PC-3 (cell line): Measurements from ENCODE around the gene R3HDM4. TPM values are rescaled to one million over a fixed set of nuclear protein-coding genes. Genes with fewer than 3 reads are reported as not detected.
A peak's percentile ranks its signal among the peaks of the same experiment; 100 is the strongest.

Experiments
- ATAC-seq: fragments of 200-7000 bp; cut with Tn5 transposase; 2 replicates; pipeline ENCODE4 v1.9.1; 2020; ENCODE audit warnings: mild to moderate bottlenecking, moderate library complexity
- BruUV-seq: library from RNA; stranded (reverse); fragments of 400-500 nt; replicated peaks from 2 replicates; lab custom pipeline; 2021; lab: Mats Ljungman, UMichigan
- CTCF ChIA-PET: fragments of 300-600 bp; sonication (Branson Sonifier 250); formaldehyde crosslinking; loops from one replicate; lab custom pipeline; 2022; ENCODE audit warnings: antibody characterized with exemption; lab: Charles Lee
- POLR2A ChIA-PET: fragments of 300-600 bp; sonication (Branson Sonifier 250); formaldehyde crosslinking; loops from one replicate; lab custom pipeline; 2022; ENCODE audit warnings: antibody characterized with exemption; ENCODE audit not compliant: unreplicated experiment; lab: Charles Lee
- DNase-seq: peaks from one replicate; pipeline ENCODE4 v3.0.0-alpha.2; 2015
- H2AFZ ChIP-seq: fragments of 300-600 bp; sonication (generic); 2 replicates; pipeline ENCODE4 v1.6.0; 2016; ENCODE audit warnings: antibody characterized with exemption, low read length
- H3F3A ChIP-seq: fragments of 300-600 bp; sonication (generic); one replicate; pipeline ENCODE4 v1.6.0; 2017; ENCODE audit warnings: antibody characterized with exemption, low read length, control low read depth, mild to moderate bottlenecking; ENCODE audit not compliant: unreplicated experiment
- H3K27ac ChIP-seq: fragments of 300-600 bp; sonication (generic); 2 replicates; pipeline ENCODE4 v1.5.1; 2016; ENCODE audit warnings: mild to moderate bottlenecking, low read length
- H3K27me3 ChIP-seq: fragments of 300-600 bp; sonication (generic); 2 replicates; pipeline ENCODE4 v1.6.1; 2016; ENCODE audit warnings: low read length, mixed read lengths
- H3K36me3 ChIP-seq: fragments of 300-600 bp; sonication (generic); 2 replicates; pipeline ENCODE4 v1.6.1; 2016; ENCODE audit warnings: low read depth, mixed run types, low read length, mixed read lengths
- H3K4me1 ChIP-seq: fragments of 300-600 bp; sonication (generic); 2 replicates; pipeline ENCODE4 v1.5.1; 2016; ENCODE audit warnings: low read length; ENCODE audit not compliant: insufficient read depth
- H3K4me2 ChIP-seq: fragments of 300-600 bp; sonication (generic); 2 replicates; pipeline ENCODE4 v1.6.0; 2016; ENCODE audit warnings: low read length
- H3K4me3 ChIP-seq: fragments of 300-600 bp; sonication (generic); 2 replicates; pipeline ENCODE4 v1.5.1; 2016; ENCODE audit warnings: mild to moderate bottlenecking, low read length, mixed read lengths
- H3K79me2 ChIP-seq: fragments of 300-600 bp; sonication (generic); 2 replicates; pipeline ENCODE4 v1.6.1; 2017; ENCODE audit warnings: low read length, mixed read lengths
- H3K9ac ChIP-seq: fragments of 300-600 bp; sonication (generic); 2 replicates; pipeline ENCODE4 v1.6.0; 2016; ENCODE audit warnings: mild to moderate bottlenecking, low read length
- H3K9me2 ChIP-seq: fragments of 300-600 bp; sonication (generic); replicated peaks from 2 replicates; pipeline ENCODE4 v1.6.1; 2016; ENCODE audit warnings: mixed run types, low read length, mixed read lengths
- H3K9me3 ChIP-seq: fragments of 300-600 bp; sonication (generic); 2 replicates; pipeline ENCODE4 v1.6.1; 2016; ENCODE audit warnings: low read length, mixed read lengths
- H4K20me1 ChIP-seq: fragments of 300-600 bp; sonication (generic); 2 replicates; pipeline ENCODE4 v1.6.1; 2016; ENCODE audit warnings: low read length, mixed read lengths
- EZH2 ChIP-seq: fragments of 300-600 bp; sonication (generic); IDR thresholded peaks from one replicate; pipeline ENCODE4 v1.6.1; 2017; ENCODE audit warnings: antibody characterized with exemption, mild to moderate bottlenecking, low read length; ENCODE audit not compliant: unreplicated experiment
- EZH2phosphoT487 ChIP-seq: fragments of 300-600 bp; sonication (generic); IDR thresholded peaks from 2 replicates; pipeline ENCODE4 v1.6.1; 2018; ENCODE audit warnings: mild to moderate bottlenecking, antibody characterized with exemption, low read length, borderline replicate concordance
- intact Hi-C: fragments of 100-400 bp; cut with micrococcal nuclease; formaldehyde crosslinking; loops from 2 replicates; pipeline ENCODE4 v1.9.0; 2023
- total RNA-seq: library from RNA; depleted of rRNA; stranded (reverse); fragments of >200 nt; gene quantifications from 2 replicates; pipeline ENCODE4 v1.2.3, GENCODE V29; 2014
- TF ChIP-seq, protein P1 (sequence below): fragments of 300-600 bp; sonication (generic); conservative IDR thresholded peaks from 2 replicates; pipeline ENCODE4 v1.5.1; 2017; ENCODE audit warnings: antibody characterized with exemption, low read depth, mild to moderate bottlenecking, low read length

Gene R3HDM4
- total RNA-seq, 1 experiment from 2014 or later, result 44.9 TPM

DNA sequence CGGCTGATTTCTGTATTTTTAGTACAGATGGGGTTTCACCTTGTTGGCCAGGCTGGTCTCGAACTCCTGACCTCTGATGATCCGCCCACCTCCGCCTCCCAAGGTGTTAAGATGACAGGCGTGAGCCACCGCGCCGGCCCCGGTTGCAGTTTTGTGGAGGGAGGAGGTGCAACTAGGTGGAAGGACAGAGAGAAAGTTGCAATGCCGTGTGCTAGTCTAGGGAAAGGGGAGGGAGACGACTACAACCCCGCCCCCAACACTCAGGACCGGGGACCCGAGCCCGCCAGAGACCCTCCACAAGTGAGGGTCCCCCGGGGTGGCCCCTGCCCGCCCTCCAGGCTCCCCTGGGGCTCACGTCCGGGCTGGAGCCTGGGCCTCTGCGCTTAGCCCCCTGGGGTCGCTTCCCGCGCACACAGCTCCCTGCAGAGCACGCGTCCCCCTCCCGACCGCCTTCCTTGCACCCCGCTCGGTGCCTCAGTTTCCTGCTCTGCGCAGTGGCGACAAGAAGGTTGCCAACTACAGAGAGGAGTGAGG is 11.6 kb upstream of the R3HDM4 start:
- POLR2A ChIA-PET, result no interaction called here

DNA sequence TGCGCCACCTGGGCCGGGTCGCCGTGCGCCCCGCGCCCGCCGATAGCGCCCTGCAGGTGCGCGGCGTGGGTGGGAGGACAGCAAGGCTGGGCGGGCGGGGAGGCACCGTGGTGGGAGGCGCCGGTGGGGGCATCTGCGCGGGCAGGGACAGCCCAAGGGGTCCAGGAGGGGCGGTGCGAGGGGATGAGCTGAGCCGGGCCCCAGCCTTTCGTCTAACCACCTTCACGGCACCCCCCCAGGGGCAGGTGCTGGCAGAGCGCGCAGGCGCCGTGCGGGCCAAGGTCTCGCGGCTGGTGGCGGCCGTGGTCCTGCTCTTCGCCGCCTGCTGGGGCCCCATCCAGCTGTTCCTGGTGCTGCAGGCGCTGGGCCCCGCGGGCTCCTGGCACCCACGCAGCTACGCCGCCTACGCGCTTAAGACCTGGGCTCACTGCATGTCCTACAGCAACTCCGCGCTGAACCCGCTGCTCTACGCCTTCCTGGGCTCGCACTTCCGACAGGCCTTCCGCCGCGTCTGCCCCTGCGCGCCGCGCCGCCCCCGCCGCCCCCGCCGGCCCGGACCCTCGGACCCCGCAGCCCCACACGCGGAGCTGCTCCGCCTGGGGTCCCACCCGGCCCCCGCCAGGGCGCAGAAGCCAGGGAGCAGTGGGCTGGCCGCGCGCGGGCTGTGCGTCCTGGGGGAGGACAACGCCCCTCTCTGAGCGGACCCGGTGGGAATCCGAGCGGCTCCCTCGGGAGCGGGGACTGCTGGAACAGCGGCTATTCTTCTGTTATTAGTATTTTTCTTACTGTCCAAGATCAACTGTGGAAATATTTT is 7.2 kb upstream of the R3HDM4 start:
- Histone ChIP-seq H3K4me1 (peaks cover 4% of the 10 kb centered on the region; the same call in 1 of the 2 replicates), H2AFZ (peak overlapping the region; percentile 63), H3K36me3 (no peaks in the 10 kb centered on the region), H3K4me2 (peak overlapping the region; percentile 70), H3K9me3 (no peaks in the 10 kb centered on the region), H3K79me2 (no peaks in the 10 kb centered on the region), H3K9me2 (no peaks in the 10 kb centered on the region), H3K9ac (no peak overlapping the region), H3K4me3 (peak overlapping the region; percentile 61), H4K20me1 (no peaks in the 10 kb centered on the region), H3F3A (no peaks in the 10 kb centered on the region), H3K27me3 (peaks cover 7% of the 10 kb centered on the region; the same call in 1 of the 2 replicates), H3K27ac (no peak overlapping the region)
- DNase-seq, result peak; percentile 38
- intact Hi-C loops, result no loop called here
- CTCF ChIA-PET, result no interaction called here
- no TSS peak for BruUV-seq
- ATAC-seq, result peak; percentile 31
- TF ChIP-seq, protein P1, sequence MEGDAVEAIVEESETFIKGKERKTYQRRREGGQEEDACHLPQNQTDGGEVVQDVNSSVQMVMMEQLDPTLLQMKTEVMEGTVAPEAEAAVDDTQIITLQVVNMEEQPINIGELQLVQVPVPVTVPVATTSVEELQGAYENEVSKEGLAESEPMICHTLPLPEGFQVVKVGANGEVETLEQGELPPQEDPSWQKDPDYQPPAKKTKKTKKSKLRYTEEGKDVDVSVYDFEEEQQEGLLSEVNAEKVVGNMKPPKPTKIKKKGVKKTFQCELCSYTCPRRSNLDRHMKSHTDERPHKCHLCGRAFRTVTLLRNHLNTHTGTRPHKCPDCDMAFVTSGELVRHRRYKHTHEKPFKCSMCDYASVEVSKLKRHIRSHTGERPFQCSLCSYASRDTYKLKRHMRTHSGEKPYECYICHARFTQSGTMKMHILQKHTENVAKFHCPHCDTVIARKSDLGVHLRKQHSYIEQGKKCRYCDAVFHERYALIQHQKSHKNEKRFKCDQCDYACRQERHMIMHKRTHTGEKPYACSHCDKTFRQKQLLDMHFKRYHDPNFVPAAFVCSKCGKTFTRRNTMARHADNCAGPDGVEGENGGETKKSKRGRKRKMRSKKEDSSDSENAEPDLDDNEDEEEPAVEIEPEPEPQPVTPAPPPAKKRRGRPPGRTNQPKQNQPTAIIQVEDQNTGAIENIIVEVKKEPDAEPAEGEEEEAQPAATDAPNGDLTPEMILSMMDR, result no peak
- no peak for TF ChIP-seq EZH2phosphoT487
- no peak for TF ChIP-seq EZH2
- POLR2A ChIA-PET, result no interaction called here

More for the DNA sequence above, 11.6 kb upstream of the R3HDM4 start:
- H3K9me3 ChIP-seq, result no peaks in the 10 kb centered on the region
- 0 out of 2 replicates have a peak overlapping the region, but pooled peaks have one; percentile 39 for H3K27ac ChIP-seq
- H3K4me1 ChIP-seq, result no peaks in the 10 kb centered on the region; the same call in 1 of the 2 replicates
- no peaks in the 10 kb centered on the region for H4K20me1 ChIP-seq
- intact Hi-C loops, result loop anchor here (1.0 kb wide), 1 partner anchor 58 kb away; no protein-coding TSS in a partner anchor
- peak overlapping the region; percentile 81 for H3K4me3 ChIP-seq
- CTCF ChIA-PET, result interaction anchor here (0.5 kb wide), 1 partner anchor 46 kb away, joined by 4 read pairs; no protein-coding TSS in a partner anchor
- DNase-seq (peak; percentile 14), ATAC-seq (no peak)
- no peaks in the 10 kb centered on the region for H3K9me2 ChIP-seq
- H3K27me3 ChIP-seq, result no peaks in the 10 kb centered on the region
- H3K36me3 ChIP-seq, result no peaks in the 10 kb centered on the region
- no peaks in the 10 kb centered on the region for H3F3A ChIP-seq
- no peak for TF ChIP-seq EZH2phosphoT487
- no peak for TF ChIP-seq EZH2
- TF ChIP-seq, protein P1, result no peak
- H3K9ac ChIP-seq, result peak overlapping the region; percentile 51
- H3K4me2 ChIP-seq, result peak overlapping the region; percentile 95
- peak overlapping the region; percentile 86 for H2AFZ ChIP-seq
- 0 out of 2 replicates have a peak, but pooled peaks cover 3% of the 10 kb centered on the region for H3K79me2 ChIP-seq
- no TSS peak for BruUV-seq
